Measurements from ENCODE around the gene PDE8B.
A peak's percentile ranks its signal among the peaks of the same experiment; 100 is the strongest.

The PDE8B gene

DNA sequence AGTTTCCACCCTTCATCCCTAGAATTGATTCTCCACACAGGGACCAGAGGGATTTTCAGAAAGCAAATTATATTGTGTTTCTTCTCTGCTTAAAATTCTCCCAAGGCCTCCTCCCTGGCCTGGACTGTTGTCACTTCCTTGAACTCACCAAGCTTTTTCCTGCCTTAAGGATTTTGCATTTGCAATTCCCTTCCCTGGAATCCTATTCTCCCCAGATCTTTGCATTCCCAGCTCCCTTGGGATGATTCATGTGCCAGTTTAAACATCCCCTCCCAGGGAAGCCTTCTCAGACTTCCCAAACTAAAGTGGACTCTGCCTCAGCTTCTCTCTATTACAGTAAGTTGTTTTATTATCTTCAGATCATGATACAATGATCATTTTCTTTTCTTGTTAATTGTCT is 35.2 kb upstream of the PDE8B start:
- H3K36me3 ChIP-seq (ENCODE audit: control insufficient read depth in 2 of 2, insufficient read depth in 2 of 2, low read length in 2 of 2), result no peaks in the 10 kb centered on the region
- H3K9ac ChIP-seq (ENCODE audit: low read length in 2 of 2), result no peak overlapping the region
- no peak overlapping the region for H3K4me3 ChIP-seq (ENCODE audit: low read length in 2 of 2)
- peaks cover 0 to 7% of the 10 kb centered on the region in 2 donors for H3K27me3 ChIP-seq (ENCODE audit: control insufficient read depth in 1 of 2, insufficient read depth in 2 of 2, low read length in 2 of 2)
- no peaks in the 10 kb centered on the region for H3K9me3 ChIP-seq (ENCODE audit: control insufficient read depth in 2 of 2, low read length in 2 of 2)
- peaks cover 2% of the 10 kb centered on the region for H3K4me1 ChIP-seq (ENCODE audit: control insufficient read depth, insufficient read depth, low read length)
- no peak overlapping the region for H3K27ac ChIP-seq (ENCODE audit: low read length)

DNA sequence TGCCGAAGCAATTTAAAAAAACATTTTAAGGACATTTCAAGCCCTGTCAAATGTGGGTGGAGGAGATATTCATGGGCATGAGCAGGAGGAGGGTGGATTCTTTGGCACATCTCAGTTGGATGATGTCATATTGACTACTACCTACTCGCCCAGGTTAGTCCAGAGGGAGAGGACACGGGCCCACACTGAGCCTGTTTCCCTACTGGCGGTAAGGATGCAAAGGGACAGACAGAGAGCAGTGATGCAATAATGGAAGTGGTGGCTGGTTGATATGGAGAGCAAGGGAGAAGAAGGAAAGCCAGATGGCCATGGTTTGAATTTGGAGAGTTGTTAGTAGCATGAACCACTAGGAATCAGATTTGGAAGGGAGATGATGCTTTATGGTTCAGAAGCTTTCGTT is 34.1 kb upstream of the PDE8B start:
- no peak overlapping the region for H3K27ac ChIP-seq (ENCODE audit: low read length)
- H3K4me3 ChIP-seq (ENCODE audit: low read length in 2 of 2), result no peak overlapping the region
- H3K4me1 ChIP-seq (ENCODE audit: control insufficient read depth, insufficient read depth, low read length), result peaks cover 10% of the 10 kb centered on the region
- no peak overlapping the region for H3K9ac ChIP-seq (ENCODE audit: low read length in 2 of 2)
- peaks cover 3 to 13% of the 10 kb centered on the region in 2 donors for H3K27me3 ChIP-seq (ENCODE audit: control insufficient read depth in 1 of 2, insufficient read depth in 2 of 2, low read length in 2 of 2)
- no peaks in the 10 kb centered on the region for H3K9me3 ChIP-seq (ENCODE audit: control insufficient read depth in 2 of 2, low read length in 2 of 2)
- H3K36me3 ChIP-seq (ENCODE audit: control insufficient read depth in 2 of 2, insufficient read depth in 2 of 2, low read length in 2 of 2), result no peaks in the 10 kb centered on the region

DNA sequence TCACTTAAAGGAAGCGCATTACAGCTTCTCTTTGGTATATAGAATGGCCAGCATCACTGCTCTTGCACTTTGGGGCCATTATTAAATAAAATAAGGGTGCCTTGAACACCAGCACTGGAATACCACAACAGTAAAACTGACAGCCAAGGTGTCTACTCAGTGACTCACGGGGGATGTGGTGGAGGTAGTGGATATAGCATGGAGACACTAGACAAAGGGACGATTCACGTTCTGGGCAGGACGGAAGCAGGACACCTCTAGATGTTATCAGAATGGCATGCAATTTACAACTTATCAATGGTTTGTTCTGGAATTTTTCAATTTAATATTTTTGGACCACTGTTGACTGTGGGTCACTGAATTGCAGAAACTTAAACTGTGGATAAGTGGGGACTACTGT is 32.9 kb upstream of the PDE8B start:
- peaks cover 10% of the 10 kb centered on the region for H3K4me1 ChIP-seq (ENCODE audit: control insufficient read depth, insufficient read depth, low read length)
- H3K27ac ChIP-seq (ENCODE audit: low read length), result no peak overlapping the region
- no peak overlapping the region for H3K4me3 ChIP-seq (ENCODE audit: low read length in 2 of 2)
- peaks cover 4 to 13% of the 10 kb centered on the region in 2 donors for H3K27me3 ChIP-seq (ENCODE audit: control insufficient read depth in 1 of 2, insufficient read depth in 2 of 2, low read length in 2 of 2)
- H3K9me3 ChIP-seq (ENCODE audit: control insufficient read depth in 2 of 2, low read length in 2 of 2), result no peaks in the 10 kb centered on the region
- no peaks in the 10 kb centered on the region for H3K36me3 ChIP-seq (ENCODE audit: control insufficient read depth in 2 of 2, insufficient read depth in 2 of 2, low read length in 2 of 2)
- no peak overlapping the region for H3K9ac ChIP-seq (ENCODE audit: low read length in 2 of 2)

DNA sequence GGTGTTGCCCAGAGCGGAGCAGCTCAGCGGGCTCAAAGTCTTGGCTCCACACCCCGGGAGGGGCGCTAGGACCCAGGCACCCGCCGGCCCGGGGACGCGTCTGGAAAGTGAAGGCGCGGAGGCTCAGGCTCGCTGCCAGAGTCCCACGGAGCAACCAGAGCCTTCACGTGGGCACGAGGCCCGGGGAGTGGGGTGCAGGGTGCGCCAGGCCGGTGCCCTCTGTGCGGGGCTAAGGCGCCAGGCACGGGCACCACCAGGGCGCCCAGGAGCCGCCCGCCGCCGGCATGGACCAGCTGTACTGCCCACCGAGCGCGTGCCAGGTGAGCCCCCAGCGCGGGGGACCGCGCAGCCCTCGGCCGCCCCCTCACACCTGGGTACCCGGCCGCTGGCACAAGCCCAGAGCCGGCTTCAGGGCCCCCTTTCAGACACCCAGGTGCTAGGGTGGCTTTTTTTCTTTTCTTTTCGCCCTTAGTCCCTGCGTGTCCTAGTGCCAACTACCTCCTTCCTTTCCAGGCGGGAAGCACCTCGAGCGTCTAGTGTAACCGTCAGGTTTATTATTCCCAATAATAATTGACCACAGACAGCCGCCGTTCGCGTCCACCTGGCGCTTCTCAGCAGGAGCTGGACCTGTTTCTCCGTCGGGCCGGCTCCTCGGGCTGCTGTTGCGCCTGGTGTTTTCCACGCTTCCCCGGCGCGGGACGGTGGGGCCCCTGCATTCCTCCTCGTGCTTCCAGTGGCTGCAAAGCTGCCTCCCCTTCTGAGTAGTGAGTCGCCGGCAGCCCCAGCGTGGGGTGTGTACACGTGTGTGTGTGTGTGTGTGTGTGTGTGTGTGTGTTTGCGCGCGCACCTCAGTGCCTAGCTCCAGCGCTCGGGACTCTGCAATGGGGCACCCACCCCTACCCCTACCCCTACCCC is 30.1 kb upstream of the PDE8B start:
- H3K36me3 ChIP-seq (ENCODE audit: control insufficient read depth in 2 of 2, insufficient read depth in 2 of 2, low read length in 2 of 2), result no peaks in the 10 kb centered on the region

DNA sequence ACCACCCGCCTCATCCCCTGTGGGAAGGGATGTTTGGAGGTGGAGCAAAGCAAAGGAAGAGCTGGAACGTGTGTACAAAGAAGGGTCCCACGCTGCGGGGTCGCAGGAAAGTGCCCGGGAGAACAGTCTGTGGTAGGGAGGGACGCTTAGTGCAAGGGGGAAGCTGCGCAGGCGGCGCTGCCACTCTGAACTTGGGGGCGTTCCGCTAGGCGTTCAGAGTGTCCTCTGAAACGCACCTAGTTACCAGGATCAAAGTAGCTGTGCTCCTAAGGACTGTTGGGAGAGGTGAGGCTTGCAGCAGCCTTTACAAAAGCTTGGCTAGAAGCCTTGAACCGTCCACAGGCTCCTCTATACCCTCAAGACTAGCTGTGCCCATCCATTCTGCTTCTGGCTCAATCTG is 29.3 kb upstream of the PDE8B start:
- Histone ChIP-seq H3K4me1 (ENCODE audit: control insufficient read depth, insufficient read depth, low read length) (peaks cover 10% of the 10 kb centered on the region), H3K27me3 (ENCODE audit: control insufficient read depth in 1 of 2, insufficient read depth in 2 of 2, low read length in 2 of 2) (peaks cover 4 to 13% of the 10 kb centered on the region in 2 donors), H3K9ac (ENCODE audit: low read length in 2 of 2) (no peak overlapping the region), H3K27ac (ENCODE audit: low read length) (no peak overlapping the region), H3K4me3 (ENCODE audit: low read length in 2 of 2) (no peak overlapping the region), H3K9me3 (ENCODE audit: control insufficient read depth in 2 of 2, low read length in 2 of 2) (peaks cover 0 to 2% of the 10 kb centered on the region in 2 donors), H3K36me3 (ENCODE audit: control insufficient read depth in 2 of 2, insufficient read depth in 2 of 2, low read length in 2 of 2) (no peaks in the 10 kb centered on the region)

More for the DNA sequence above, 30.1 kb upstream of the PDE8B start:
- Histone ChIP-seq H3K4me3 (ENCODE audit: low read length in 2 of 2) (peak overlapping the region; percentile 52 to 68), H3K4me1 (ENCODE audit: control insufficient read depth, insufficient read depth, low read length) (peaks cover 10% of the 10 kb centered on the region), H3K9ac (ENCODE audit: low read length in 2 of 2) (no peak overlapping the region), H3K27me3 (ENCODE audit: control insufficient read depth in 1 of 2, insufficient read depth in 2 of 2, low read length in 2 of 2) (peaks cover 4 to 13% of the 10 kb centered on the region in 2 donors), H3K27ac (ENCODE audit: low read length) (no peak overlapping the region), H3K9me3 (ENCODE audit: control insufficient read depth in 2 of 2, low read length in 2 of 2) (peaks cover 0 to 2% of the 10 kb centered on the region in 2 donors)

DNA sequence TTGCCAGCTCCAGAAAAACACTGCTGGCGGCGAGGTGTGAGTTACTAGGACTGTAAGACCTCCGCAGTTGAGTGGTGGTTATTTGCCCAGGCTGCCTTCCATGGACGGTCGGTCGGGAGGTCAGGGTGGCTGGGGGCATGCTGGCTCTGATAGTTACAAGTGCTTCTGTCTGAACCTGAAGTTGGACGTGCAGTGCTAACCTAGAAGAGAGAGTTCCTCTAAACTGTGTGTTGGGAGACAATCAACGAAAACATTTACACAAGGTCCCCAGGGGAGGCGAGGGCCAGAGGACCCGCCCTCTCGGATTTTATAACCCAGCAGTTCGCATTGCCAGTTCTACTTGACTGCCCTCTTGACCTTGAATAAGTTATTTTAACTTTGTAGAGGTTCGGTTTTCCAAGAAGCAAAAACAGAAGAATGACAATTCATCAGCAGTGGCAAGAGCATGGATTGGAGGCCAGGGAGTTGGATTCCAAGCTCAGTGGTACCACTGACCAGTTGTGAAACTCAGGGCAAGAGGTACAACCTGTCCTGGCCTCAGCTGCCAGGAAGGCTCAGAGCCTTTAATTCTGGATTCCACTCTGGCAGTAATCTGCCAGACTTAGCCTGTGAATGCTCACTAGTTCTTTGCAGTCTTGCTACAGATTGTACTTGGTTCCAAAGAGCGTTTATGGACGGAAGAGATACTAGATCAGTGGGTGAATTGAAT is 28.7 kb upstream of the PDE8B start:
- H3K9me3 ChIP-seq (ENCODE audit: control insufficient read depth in 2 of 2, low read length in 2 of 2), result peaks cover 0 to 2% of the 10 kb centered on the region in 2 donors
- H3K4me1 ChIP-seq (ENCODE audit: control insufficient read depth, insufficient read depth, low read length), result peaks cover 10% of the 10 kb centered on the region
- peaks cover 4 to 13% of the 10 kb centered on the region in 2 donors for H3K27me3 ChIP-seq (ENCODE audit: control insufficient read depth in 1 of 2, insufficient read depth in 2 of 2, low read length in 2 of 2)
- H3K27ac ChIP-seq (ENCODE audit: low read length), result no peak overlapping the region
- H3K36me3 ChIP-seq (ENCODE audit: control insufficient read depth in 2 of 2, insufficient read depth in 2 of 2, low read length in 2 of 2), result no peaks in the 10 kb centered on the region
- no peak overlapping the region for H3K4me3 ChIP-seq (ENCODE audit: low read length in 2 of 2)
- no peak overlapping the region for H3K9ac ChIP-seq (ENCODE audit: low read length in 2 of 2)

DNA sequence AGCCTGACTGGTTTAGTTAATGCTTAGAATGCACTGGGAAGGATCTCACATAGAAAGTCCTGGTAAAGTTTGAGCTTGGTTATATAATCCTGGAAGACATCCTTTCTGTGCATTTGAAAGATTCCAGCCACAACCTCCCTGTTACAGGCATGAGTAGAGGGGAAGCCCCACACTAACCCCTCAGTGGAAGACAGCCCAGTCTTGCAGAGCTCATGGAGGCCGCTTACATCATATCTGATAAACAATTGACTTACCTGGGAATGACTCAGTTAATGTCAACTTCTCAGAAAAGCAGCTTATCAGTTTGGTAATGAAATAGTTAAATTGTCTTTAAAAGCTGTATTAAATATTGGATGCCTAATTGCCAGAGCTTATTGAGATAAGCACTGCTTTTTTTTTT is 28.1 kb upstream of the PDE8B start:
- Histone ChIP-seq H3K36me3 (ENCODE audit: control insufficient read depth in 2 of 2, insufficient read depth in 2 of 2, low read length in 2 of 2) (no peaks in the 10 kb centered on the region), H3K9me3 (ENCODE audit: control insufficient read depth in 2 of 2, low read length in 2 of 2) (peaks cover 0 to 2% of the 10 kb centered on the region in 2 donors), H3K4me3 (ENCODE audit: low read length in 2 of 2) (no peak overlapping the region), H3K27ac (ENCODE audit: low read length) (no peak overlapping the region), H3K27me3 (ENCODE audit: control insufficient read depth in 1 of 2, insufficient read depth in 2 of 2, low read length in 2 of 2) (peaks cover 6 to 13% of the 10 kb centered on the region in 2 donors), H3K4me1 (ENCODE audit: control insufficient read depth, insufficient read depth, low read length) (peaks cover 10% of the 10 kb centered on the region), H3K9ac (ENCODE audit: low read length in 2 of 2) (no peak overlapping the region)

DNA sequence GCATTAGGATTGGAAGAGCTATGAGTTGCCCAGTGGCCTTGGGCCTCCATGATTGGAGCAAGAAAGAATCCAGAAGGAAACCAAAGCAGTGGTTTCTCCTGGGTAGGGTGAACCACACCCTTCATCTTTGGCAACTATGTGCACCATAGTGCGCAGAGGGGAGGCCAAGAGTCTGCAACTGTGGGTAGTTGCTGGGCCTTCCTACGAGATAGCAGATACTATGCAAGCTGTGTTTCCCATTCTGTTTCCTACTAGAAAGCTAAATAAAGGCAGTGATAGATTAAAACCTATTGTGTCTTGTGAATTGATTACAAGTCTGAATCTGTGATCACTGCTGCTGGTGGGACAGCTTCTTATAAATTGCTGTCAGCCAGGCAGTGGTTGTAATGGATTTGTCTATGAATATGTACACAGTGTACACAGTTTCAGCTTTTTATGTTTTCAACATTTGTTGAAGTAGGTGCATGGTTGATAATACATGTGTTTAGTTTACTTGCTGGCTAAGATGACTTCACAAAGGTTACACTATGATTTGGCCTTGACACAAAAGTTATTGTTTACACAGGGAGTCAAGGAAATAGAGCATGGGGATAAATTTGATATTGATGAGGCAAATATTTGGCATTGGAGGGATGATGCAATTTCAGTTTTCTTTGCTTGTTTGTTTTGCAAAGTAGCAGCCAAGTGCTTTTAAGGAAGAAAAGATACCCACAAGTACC is 23.7 kb upstream of the PDE8B start:
- no peak overlapping the region for H3K4me3 ChIP-seq (ENCODE audit: low read length in 2 of 2)
- H3K4me1 ChIP-seq (ENCODE audit: control insufficient read depth, insufficient read depth, low read length), result no peaks in the 10 kb centered on the region
- no peak overlapping the region for H3K27ac ChIP-seq (ENCODE audit: low read length)
- no peaks in the 10 kb centered on the region for H3K36me3 ChIP-seq (ENCODE audit: control insufficient read depth in 2 of 2, insufficient read depth in 2 of 2, low read length in 2 of 2)
- H3K9ac ChIP-seq (ENCODE audit: low read length in 2 of 2), result no peak overlapping the region
- peaks cover 0 to 2% of the 10 kb centered on the region in 2 donors for H3K9me3 ChIP-seq (ENCODE audit: control insufficient read depth in 2 of 2, low read length in 2 of 2)
- H3K27me3 ChIP-seq (ENCODE audit: control insufficient read depth in 1 of 2, insufficient read depth in 2 of 2, low read length in 2 of 2), result peaks cover 0 to 2% of the 10 kb centered on the region in 2 donors

DNA sequence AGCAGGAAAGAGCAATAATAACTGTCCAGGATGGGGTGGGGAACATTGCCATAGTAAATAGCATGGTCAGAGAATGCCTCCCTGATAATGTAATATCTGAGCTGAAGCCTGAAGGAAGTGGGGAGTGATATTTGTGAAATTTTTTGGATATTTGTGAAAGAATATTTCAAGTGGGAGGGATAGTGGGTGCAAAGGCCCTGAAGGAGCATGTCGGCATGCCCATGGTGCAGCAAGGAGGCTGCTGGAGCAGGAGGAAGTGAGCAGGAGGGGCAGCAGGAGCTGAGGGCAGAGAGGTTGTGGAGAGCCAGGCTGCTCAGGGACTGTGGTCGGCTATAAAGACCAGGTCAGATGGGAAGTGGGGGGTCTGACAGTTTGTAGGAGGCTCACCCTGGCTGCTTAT is 21.1 kb upstream of the PDE8B start:
- Histone ChIP-seq H3K4me1 (ENCODE audit: control insufficient read depth, insufficient read depth, low read length) (no peaks in the 10 kb centered on the region), H3K4me3 (ENCODE audit: low read length in 2 of 2) (no peak overlapping the region), H3K9ac (ENCODE audit: low read length in 2 of 2) (no peak overlapping the region)

DNA sequence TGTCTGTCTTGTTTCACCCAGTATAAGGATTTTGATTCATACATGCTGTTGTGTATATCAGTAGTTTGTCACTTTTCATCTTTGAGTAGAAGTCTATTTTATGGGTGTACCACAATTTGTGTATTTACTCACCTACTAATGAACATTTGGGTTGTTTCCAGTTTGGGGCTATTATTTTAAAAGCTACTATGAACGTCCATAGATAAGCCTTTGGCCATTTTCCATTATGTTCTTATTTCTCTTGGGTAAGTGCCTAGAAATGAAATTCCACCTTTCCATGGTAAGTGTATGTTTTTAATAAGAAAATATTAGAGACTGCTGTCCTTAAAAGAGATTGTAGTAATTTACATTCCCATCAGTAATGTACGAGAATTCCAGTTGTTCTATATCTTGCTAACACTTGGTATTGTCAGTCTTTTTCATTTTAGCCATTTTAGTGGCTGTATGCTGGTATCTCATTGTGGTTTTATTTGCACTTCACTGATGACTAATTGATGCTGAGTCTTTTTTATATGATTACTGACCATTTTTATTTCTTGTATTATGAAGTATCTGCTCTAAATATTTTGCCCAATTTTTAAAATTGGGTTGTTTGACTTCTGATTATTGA is 17.9 kb upstream of the PDE8B start:
- Histone ChIP-seq H3K4me1 (ENCODE audit: control insufficient read depth, insufficient read depth, low read length) (no peaks in the 10 kb centered on the region), H3K9ac (ENCODE audit: low read length in 2 of 2) (no peak overlapping the region), H3K36me3 (ENCODE audit: control insufficient read depth in 2 of 2, insufficient read depth in 2 of 2, low read length in 2 of 2) (no peaks in the 10 kb centered on the region), H3K4me3 (ENCODE audit: low read length in 2 of 2) (no peak overlapping the region), H3K9me3 (ENCODE audit: control insufficient read depth in 2 of 2, low read length in 2 of 2) (no peaks in the 10 kb centered on the region), H3K27me3 (ENCODE audit: control insufficient read depth in 1 of 2, insufficient read depth in 2 of 2, low read length in 2 of 2) (no peaks in the 10 kb centered on the region), H3K27ac (ENCODE audit: low read length) (no peak overlapping the region)

More for the DNA sequence above, 21.1 kb upstream of the PDE8B start:
- Histone ChIP-seq H3K27ac (ENCODE audit: low read length) (no peak overlapping the region), H3K36me3 (ENCODE audit: control insufficient read depth in 2 of 2, insufficient read depth in 2 of 2, low read length in 2 of 2) (no peaks in the 10 kb centered on the region), H3K27me3 (ENCODE audit: control insufficient read depth in 1 of 2, insufficient read depth in 2 of 2, low read length in 2 of 2) (peaks cover 0 to 2% of the 10 kb centered on the region in 2 donors), H3K9me3 (ENCODE audit: control insufficient read depth in 2 of 2, low read length in 2 of 2) (peaks cover 0 to 2% of the 10 kb centered on the region in 2 donors)
